ENCODE results near the gene ZNF780A. TPM values are rescaled to one million over a fixed set of nuclear protein-coding genes. Genes with fewer than 3 reads are reported as not detected.
"Not testable (repeated sequence)": the region's sequence is repeated elsewhere in the genome, so short reads cannot be mapped to it uniquely, and the experiment has no call there.

ZNF780A gene
- total and polyA plus RNA-seq, 11 donors: 3.9 to 17.5 (median 11.0) TPM

DNA sequence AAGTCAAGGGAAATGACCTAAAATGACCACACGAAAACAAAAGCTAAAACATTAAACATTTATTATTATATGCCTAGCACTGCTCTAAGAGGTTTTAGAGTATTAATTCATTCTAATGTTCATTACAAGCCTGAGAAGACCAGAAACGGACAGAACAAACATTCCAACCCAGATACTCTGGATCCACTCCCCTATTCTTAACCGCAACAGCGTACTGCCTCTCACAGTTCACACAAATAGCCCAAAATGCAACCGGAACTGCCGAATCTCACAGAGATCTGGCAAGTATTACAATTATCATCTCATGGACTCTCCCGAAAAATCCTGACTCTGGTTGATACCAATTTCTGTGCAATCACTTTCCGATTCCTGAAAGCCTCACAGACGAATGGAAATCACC, 36.1 kb downstream of the ZNF780A start:
- DNase-seq: no peak
- Histone ChIP-seq H3K36me3 (peaks cover 0 to 6% (median 0%) of the 10 kb centered on the region in 9 donors), H3K27ac (no peak overlapping the region), H3K27me3 (no peaks in the 10 kb centered on the region), H3K9me3 (peaks cover 0 to 52% (median 9%) of the 10 kb centered on the region in 12 donors), H3K4me1 (peaks cover 0 to 28% (median 8%) of the 10 kb centered on the region in 12 donors), H3K4me3 (peak overlapping the region in 11 of 12 donors; percentile 63 to 91 (median 76))
- 71 to 88% (median 85%) methylated on average over 9 of the region's 9 CpGs for WGBS, 4 donors
- ATAC-seq: no peak
- intact Hi-C loops (cut with DNase I): loop anchor here in 3 of 10 donors (5.0 to 10.0 kb wide), 2 partner anchors 50 to 57 kb away; partner anchors contain the start of gene ZNF546 (in 1 of the 3)
- TF ChIP-seq, protein P1, sequence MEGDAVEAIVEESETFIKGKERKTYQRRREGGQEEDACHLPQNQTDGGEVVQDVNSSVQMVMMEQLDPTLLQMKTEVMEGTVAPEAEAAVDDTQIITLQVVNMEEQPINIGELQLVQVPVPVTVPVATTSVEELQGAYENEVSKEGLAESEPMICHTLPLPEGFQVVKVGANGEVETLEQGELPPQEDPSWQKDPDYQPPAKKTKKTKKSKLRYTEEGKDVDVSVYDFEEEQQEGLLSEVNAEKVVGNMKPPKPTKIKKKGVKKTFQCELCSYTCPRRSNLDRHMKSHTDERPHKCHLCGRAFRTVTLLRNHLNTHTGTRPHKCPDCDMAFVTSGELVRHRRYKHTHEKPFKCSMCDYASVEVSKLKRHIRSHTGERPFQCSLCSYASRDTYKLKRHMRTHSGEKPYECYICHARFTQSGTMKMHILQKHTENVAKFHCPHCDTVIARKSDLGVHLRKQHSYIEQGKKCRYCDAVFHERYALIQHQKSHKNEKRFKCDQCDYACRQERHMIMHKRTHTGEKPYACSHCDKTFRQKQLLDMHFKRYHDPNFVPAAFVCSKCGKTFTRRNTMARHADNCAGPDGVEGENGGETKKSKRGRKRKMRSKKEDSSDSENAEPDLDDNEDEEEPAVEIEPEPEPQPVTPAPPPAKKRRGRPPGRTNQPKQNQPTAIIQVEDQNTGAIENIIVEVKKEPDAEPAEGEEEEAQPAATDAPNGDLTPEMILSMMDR (IDR thresholded peaks at IDR 0.05): no peak
- TF ChIP-seq POLR2A (IDR thresholded peaks at IDR 0.05): no peak

DNA sequence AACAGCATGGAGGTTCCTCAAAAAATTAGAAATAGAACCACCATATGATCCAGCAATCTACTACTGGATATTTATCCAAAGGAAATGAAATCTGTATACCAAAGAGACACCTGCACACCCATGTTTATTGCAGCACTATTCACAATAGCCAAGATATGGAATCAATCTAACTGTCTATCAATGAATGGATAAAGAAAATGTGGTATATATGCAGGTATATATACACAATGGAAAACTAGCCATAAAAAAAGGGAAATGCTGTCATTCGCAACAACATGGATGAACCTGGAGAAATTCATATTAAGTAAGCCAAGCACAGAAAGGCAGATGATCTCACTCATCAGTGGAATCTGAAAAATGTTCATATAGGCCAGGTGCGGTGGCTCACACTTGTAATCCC, 37.3 kb downstream of the ZNF780A start:
- H3K27ac ChIP-seq: no peak overlapping the region
- 90 to 97% (median 96%) methylated on average over 2 of the region's 2 CpGs for WGBS, 4 donors
- H3K36me3 ChIP-seq: peaks cover 0 to 18% (median 4%) of the 10 kb centered on the region in 9 donors
- no peak for DNase-seq
- ATAC-seq: no peak
- no peaks in the 10 kb centered on the region for H3K27me3 ChIP-seq
- no peak overlapping the region for H3K4me3 ChIP-seq
- intact Hi-C loops (cut with DNase I): loop anchor here in 2 of 10 donors (10.0 kb wide), 1 partner anchor 49 kb away; no protein-coding TSS in a partner anchor
- peaks cover 0 to 28% (median 8%) of the 10 kb centered on the region in 12 donors for H3K4me1 ChIP-seq
- TF ChIP-seq POLR2A (IDR thresholded peaks at IDR 0.05): no peak
- TF ChIP-seq, protein P1 (IDR thresholded peaks at IDR 0.05): no peak
- peaks cover 0 to 45% (median under 1%) of the 10 kb centered on the region in 12 donors for H3K9me3 ChIP-seq

DNA sequence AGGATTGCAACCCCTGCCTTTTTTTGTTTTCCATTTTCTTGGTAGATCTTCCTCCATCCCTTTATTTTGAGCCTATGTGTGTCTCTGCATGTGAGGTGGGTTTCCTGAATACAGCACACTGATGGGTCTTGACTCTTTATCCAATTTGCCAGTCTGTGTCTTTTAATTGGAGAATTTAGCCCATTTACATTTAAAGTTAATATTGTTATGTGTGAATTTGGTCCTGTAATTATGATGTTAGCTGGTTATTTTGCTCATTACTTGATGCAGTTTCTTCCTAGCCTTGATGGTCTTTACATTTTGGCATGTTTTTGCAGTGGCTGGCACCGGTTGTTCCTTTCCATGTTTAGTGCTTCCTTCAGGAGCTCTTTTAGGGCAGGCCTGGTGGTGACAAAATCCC, 49.0 kb downstream of the ZNF780A start:
- peaks cover 3 to 44% (median 37%) of the 10 kb centered on the region in 9 donors for H3K36me3 ChIP-seq
- ATAC-seq: not testable (repeated sequence)

DNA sequence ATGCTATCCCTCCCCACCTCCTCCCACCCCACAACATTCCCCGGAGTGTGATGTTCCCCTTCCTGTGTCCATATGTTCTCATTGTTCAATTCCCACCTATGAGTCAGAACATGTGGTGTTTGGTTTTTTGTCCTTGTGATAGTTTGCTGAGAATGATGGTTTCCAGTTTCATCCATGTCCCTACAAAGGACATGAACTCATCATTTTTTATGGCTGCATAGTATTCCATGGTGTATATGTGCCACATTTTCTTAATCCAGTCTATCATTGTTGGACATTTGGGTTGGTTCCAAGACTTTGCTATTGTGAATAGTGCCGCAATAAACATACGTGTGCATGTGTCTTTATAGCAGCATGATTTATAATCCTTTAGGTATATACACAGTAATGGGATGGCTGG, 52.7 kb downstream of the ZNF780A start:
- H3K27ac ChIP-seq; H3K4me3 ChIP-seq; H3K4me1 ChIP-seq; DNase-seq; H3K27me3 ChIP-seq; intact Hi-C loops (cut with DNase I); ATAC-seq: not testable (repeated sequence)
- H3K9me3 ChIP-seq: peaks cover 0 to 76% (median 51%) of the 10 kb centered on the region in 12 donors
- 97 to 99% (median 98%) methylated on average over 1 to 3 of the region's 3 CpGs for WGBS, 4 donors
- peaks cover 0 to 30% (median 5%) of the 10 kb centered on the region in 9 donors for H3K36me3 ChIP-seq

More for the DNA sequence above, 49.0 kb downstream of the ZNF780A start:
- H3K4me1 ChIP-seq; H3K27me3 ChIP-seq; H3K4me3 ChIP-seq; H3K27ac ChIP-seq; DNase-seq; intact Hi-C loops (cut with DNase I): not testable (repeated sequence)
- peaks cover 0 to 75% (median 40%) of the 10 kb centered on the region in 12 donors for H3K9me3 ChIP-seq
- WGBS, 4 donors: 95 to 100% (median 97%) methylated on average over 1 of the region's 1 CpG

DNA sequence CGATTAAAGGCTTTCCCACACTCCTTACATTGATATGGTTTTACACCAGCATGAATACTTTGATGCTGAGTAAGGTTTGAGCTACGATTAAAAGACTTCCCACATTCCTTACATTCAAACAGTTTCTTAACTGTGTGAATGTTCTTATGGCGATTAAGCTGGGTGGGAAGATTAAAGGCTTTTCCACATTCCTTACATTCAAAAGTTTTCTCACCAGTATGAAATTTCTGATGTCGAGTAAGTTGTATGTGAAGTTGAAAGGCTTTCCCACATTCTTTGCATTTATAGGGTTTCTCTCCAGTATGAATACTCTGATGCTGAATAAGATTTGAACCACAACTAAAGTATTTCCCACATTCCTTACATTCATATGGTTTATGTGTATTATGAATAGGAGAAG, 54.7 kb downstream of the ZNF780A start:
- intact Hi-C loops (cut with DNase I): no loop called here
- no peak for TF ChIP-seq POLR2A (IDR thresholded peaks at IDR 0.05)
- TF ChIP-seq, protein P1 (IDR thresholded peaks at IDR 0.05): no peak
- Histone ChIP-seq H3K4me1 (no peaks in the 10 kb centered on the region), H3K27ac (no peak overlapping the region), H3K36me3 (peaks cover 0 to 29% (median 4%) of the 10 kb centered on the region in 9 donors), H3K27me3 (no peaks in the 10 kb centered on the region), H3K9me3 (peaks cover 3 to 83% (median 66%) of the 10 kb centered on the region in 12 donors), H3K4me3 (no peak overlapping the region)
- ATAC-seq (no peak), DNase-seq (no peak)
- 95 to 97% (median 97%) methylated on average over 4 of the region's 4 CpGs for WGBS, 4 donors
